ENCODE results near the gene BCL10.

Gene BCL10

GRCh38 chr1:85289207-85289847 is 12.9 kb upstream of the BCL10 start:
- peaks cover 4% of the 10 kb centered on the region for H3K4me1 Mint-ChIP-seq
- H3K9me3 Mint-ChIP-seq = no peaks in the 10 kb centered on the region
- no peaks in the 10 kb centered on the region for H3K36me3 Mint-ChIP-seq (ENCODE audit: low read depth)
- peaks cover 13% of the 10 kb centered on the region for H3K27me3 Mint-ChIP-seq (ENCODE audit: low read depth, poor library complexity)
- no peak overlapping the region for H3K4me3 Mint-ChIP-seq
- no peak for TF ChIP-seq CTCF (IDR thresholded peaks at IDR 0.05)
- H3K27ac Mint-ChIP-seq = no peak overlapping the region
- no peak for DNase-seq

- no peak for DNase-seq
- H3K4me3 Mint-ChIP-seq = no peak overlapping the region
- peaks cover 6% of the 10 kb centered on the region for H3K4me1 Mint-ChIP-seq
- peaks cover 18% of the 10 kb centered on the region for H3K27me3 Mint-ChIP-seq (ENCODE audit: low read depth, poor library complexity)
- no peak for TF ChIP-seq CTCF (IDR thresholded peaks at IDR 0.05)
- H3K27ac Mint-ChIP-seq = no peak overlapping the region
- H3K36me3 Mint-ChIP-seq (ENCODE audit: low read depth) = no peaks in the 10 kb centered on the region
- no peaks in the 10 kb centered on the region for H3K9me3 Mint-ChIP-seq
Observed at GRCh38 chr1:85284202-85284601, 7.8 kb upstream of the BCL10 start.

GRCh38 chr1:85283475-85284199 is 7.2 kb upstream of the BCL10 start:
- Mint-ChIP-seq H3K27ac (no peak overlapping the region), H3K36me3 (ENCODE audit: low read depth) (no peaks in the 10 kb centered on the region), H3K4me3 (no peak overlapping the region), H3K9me3 (no peaks in the 10 kb centered on the region), H3K4me1 (peaks cover 12% of the 10 kb centered on the region), H3K27me3 (ENCODE audit: low read depth, poor library complexity) (peaks cover 18% of the 10 kb centered on the region)
- no peak for DNase-seq
- no peak for TF ChIP-seq CTCF (IDR thresholded peaks at IDR 0.05)

- Mint-ChIP-seq H3K4me3 (no peak overlapping the region), H3K9me3 (no peaks in the 10 kb centered on the region), H3K27me3 (ENCODE audit: low read depth, poor library complexity) (peaks cover 18% of the 10 kb centered on the region), H3K36me3 (ENCODE audit: low read depth) (no peaks in the 10 kb centered on the region), H3K4me1 (peaks cover 12% of the 10 kb centered on the region), H3K27ac (no peak overlapping the region)
- DNase-seq = no peak
- TF ChIP-seq CTCF (IDR thresholded peaks at IDR 0.05) = no peak
Observed at GRCh38 chr1:85282424-85282823, 6.0 kb upstream of the BCL10 start.

GRCh38 chr1:85280636-85281035 is 4.2 kb upstream of the BCL10 start:
- no peak for DNase-seq
- H3K27ac Mint-ChIP-seq = no peak overlapping the region
- peaks cover 13% of the 10 kb centered on the region for H3K27me3 Mint-ChIP-seq (ENCODE audit: low read depth, poor library complexity)
- H3K36me3 Mint-ChIP-seq (ENCODE audit: low read depth) = no peaks in the 10 kb centered on the region
- peaks cover 14% of the 10 kb centered on the region for H3K4me1 Mint-ChIP-seq
- TF ChIP-seq CTCF (IDR thresholded peaks at IDR 0.05) = no peak
- H3K4me3 Mint-ChIP-seq = no peak overlapping the region
- H3K9me3 Mint-ChIP-seq = no peaks in the 10 kb centered on the region

Data from nephron progenitor cell (in vitro differentiated cells).